Muscle layer of duodenum (tissue), 2 donors: ENCODE measurements around the gene GAK.

Source experiments
- H3K27ac ChIP-seq: one replicate; pipeline ENCODE4 v1.7.0; 2013; ENCODE audit warnings: mild to moderate bottlenecking, low read length
- H3K27me3 ChIP-seq: one replicate; pipeline ENCODE4 v1.7.0; 2013; ENCODE audit warnings: low read depth, mild to moderate bottlenecking, control low read depth, low read length
- H3K36me3 ChIP-seq, 2 donors: one replicate each; pipeline ENCODE4 v1.7.0; 2013; ENCODE audit warnings: low read length in 2 of 2, control low read depth in 1 of 2, mild to moderate bottlenecking in 1 of 2; ENCODE audit not compliant: insufficient read depth in 2 of 2, control insufficient read depth in 1 of 2
- H3K4me1 ChIP-seq, 2 donors: one replicate each; pipeline ENCODE4 v1.7.0; 2013; ENCODE audit warnings: low read length in 2 of 2, mild to moderate bottlenecking in 2 of 2, control low read depth in 1 of 2, moderate library complexity in 1 of 2; ENCODE audit not compliant: insufficient read depth in 2 of 2, control insufficient read depth in 1 of 2
- H3K4me3 ChIP-seq, 2 donors: one replicate each; pipeline ENCODE4 v1.7.0; 2013; ENCODE audit warnings: low read length in 2 of 2, low read depth in 1 of 2, mild to moderate bottlenecking in 1 of 2
- H3K9me3 ChIP-seq, 2 donors: one replicate each; pipeline ENCODE4 v1.7.0; 2013; ENCODE audit warnings: low read length in 2 of 2, control low read depth in 1 of 2, mild to moderate bottlenecking in 1 of 2; ENCODE audit not compliant: control insufficient read depth in 1 of 2
- donor health status: healthy.

The GAK gene

DNA sequence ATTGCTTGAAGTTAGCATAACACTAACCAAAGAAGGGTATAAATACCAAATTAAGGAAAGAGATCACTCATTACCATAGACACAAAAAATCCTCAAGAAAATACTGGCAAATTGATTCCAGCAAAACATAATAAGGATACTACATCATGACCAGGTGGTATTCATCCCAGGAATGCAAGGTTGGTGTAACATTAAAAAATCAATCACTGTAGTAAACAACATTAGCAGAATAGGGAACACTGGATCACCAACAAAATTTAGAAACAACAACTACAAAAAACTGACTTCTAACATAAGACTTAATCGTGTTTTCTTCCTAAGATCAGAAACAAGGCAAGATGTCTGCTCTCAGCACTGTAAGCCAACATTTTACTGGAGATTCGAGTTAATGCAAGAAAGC lies 14.1 kb downstream of the GAK start:
- no peaks in the 10 kb centered on the region for H3K27me3 ChIP-seq
- H3K4me3 ChIP-seq: no peak overlapping the region
- H3K4me1 ChIP-seq: peaks cover 0 to 3% of the 10 kb centered on the region in 2 donors
- H3K27ac ChIP-seq: no peak overlapping the region
- H3K36me3 ChIP-seq: peaks cover 0 to 4% of the 10 kb centered on the region in 2 donors
- peaks cover 0 to 2% of the 10 kb centered on the region in 2 donors for H3K9me3 ChIP-seq

DNA sequence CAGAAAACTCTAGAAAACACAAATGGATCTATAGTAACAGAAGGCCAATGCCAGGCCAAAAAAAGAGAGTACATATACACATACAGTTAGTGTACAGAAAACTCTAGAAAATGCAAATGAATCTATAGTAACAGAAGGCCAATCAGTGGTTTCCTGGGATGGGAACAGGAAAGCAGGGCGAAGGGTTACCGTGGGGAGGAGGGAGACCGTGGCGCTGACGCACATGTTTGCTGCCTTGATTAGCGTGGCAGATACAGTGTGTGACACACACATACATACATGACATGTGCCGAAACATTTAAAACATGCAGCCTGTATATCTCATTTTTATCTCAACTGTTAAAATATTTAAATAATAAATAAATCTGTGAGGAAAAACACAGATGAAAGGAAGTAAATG lies 14.7 kb downstream of the GAK start:
- H3K9me3 ChIP-seq: peaks cover 0 to 2% of the 10 kb centered on the region in 2 donors
- no peaks in the 10 kb centered on the region for H3K27me3 ChIP-seq
- peaks cover 0 to 8% of the 10 kb centered on the region in 2 donors for H3K36me3 ChIP-seq
- no peak overlapping the region for H3K27ac ChIP-seq
- H3K4me3 ChIP-seq: no peak overlapping the region
- H3K4me1 ChIP-seq: peaks cover 0 to 3% of the 10 kb centered on the region in 2 donors

GRCh38 chr4:915595-915994 lies 16.5 kb downstream of the GAK start:
- H3K27me3 ChIP-seq: no peaks in the 10 kb centered on the region
- peaks cover 0 to 2% of the 10 kb centered on the region in 2 donors for H3K9me3 ChIP-seq
- no peak overlapping the region for H3K27ac ChIP-seq
- H3K4me3 ChIP-seq: no peak overlapping the region
- peaks cover 0 to 3% of the 10 kb centered on the region in 2 donors for H3K4me1 ChIP-seq
- peaks cover 9 to 27% of the 10 kb centered on the region in 2 donors for H3K36me3 ChIP-seq

- peaks cover 0 to 3% of the 10 kb centered on the region in 2 donors for H3K4me1 ChIP-seq
Measured at GRCh38 chr4:915041-915474, 17.1 kb downstream of the GAK start.

GRCh38 chr4:914531-914930 lies 17.6 kb downstream of the GAK start:
- Histone ChIP-seq H3K4me3 (no peak overlapping the region), H3K9me3 (peaks cover 0 to 2% of the 10 kb centered on the region in 2 donors), H3K27me3 (no peaks in the 10 kb centered on the region), H3K4me1 (peaks cover 0 to 3% of the 10 kb centered on the region in 2 donors), H3K36me3 (peaks cover 9 to 36% of the 10 kb centered on the region in 2 donors), H3K27ac (no peak overlapping the region)

More at GRCh38 chr4:915041-915474, 17.1 kb downstream of the GAK start:
- Histone ChIP-seq H3K27me3 (no peaks in the 10 kb centered on the region), H3K36me3 (peaks cover 9 to 31% of the 10 kb centered on the region in 2 donors), H3K9me3 (peaks cover 0 to 2% of the 10 kb centered on the region in 2 donors), H3K27ac (no peak overlapping the region), H3K4me3 (no peak overlapping the region)

DNA sequence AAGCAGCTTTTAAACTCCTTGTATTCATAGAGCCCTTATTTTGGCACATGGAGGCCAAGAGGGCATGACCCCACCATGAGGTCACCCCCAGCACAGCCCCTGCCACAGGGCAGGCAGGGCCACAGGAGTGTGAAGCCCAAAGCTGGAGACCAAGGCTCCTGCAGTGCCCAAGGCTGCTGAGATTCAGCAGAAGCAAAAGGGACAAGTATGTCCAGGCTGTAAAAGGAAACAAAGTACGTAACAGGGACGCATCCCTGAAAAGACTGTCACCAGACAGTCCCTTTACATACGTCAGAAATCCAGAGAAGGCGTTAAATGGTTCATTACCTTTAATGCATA lies 18.9 kb downstream of the GAK start:
- H3K4me3 ChIP-seq: no peak overlapping the region
- no peak overlapping the region for H3K27ac ChIP-seq
- H3K9me3 ChIP-seq: peaks cover 0 to 2% of the 10 kb centered on the region in 2 donors
- peaks cover 0 to 3% of the 10 kb centered on the region in 2 donors for H3K4me1 ChIP-seq
- peaks cover 9 to 38% of the 10 kb centered on the region in 2 donors for H3K36me3 ChIP-seq
- no peaks in the 10 kb centered on the region for H3K27me3 ChIP-seq

DNA sequence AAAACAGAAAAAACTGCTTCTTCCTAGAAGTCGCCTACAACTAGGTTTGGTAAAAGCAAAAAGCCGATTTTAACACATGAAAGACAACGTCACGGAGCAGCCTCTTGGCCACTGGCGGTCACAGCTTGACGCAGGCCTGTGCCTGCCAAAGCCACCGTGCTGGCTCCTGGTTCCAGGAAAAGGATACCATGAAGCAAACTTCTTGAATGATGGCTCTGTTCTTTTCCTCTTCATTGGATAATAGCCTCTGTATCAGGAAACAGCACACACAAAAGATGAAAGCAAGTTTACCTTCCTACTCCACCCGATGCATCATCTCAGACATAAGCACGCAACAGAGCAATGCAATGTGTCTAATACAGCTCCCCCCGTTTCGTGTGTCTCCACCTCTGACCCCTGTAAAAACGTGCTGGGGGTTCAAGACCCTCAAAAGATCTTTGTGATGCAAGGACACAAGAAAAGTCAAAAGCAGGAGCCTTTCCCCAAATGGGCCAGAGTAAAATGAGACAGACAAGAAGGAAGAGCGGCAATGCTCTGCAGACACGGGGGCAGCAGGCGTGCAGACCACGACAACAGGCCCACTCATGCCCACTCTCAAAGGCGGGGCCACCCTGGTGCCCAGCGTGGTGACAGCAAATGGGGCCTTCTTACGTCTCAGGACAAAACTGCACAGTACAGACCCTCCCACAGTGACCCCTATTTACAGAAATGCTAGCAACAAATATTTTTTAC lies 19.4 kb downstream of the GAK start:
- Histone ChIP-seq H3K36me3 (peaks cover 9 to 39% of the 10 kb centered on the region in 2 donors), H3K9me3 (no peaks in the 10 kb centered on the region), H3K27me3 (no peaks in the 10 kb centered on the region), H3K4me1 (peaks cover 0 to 3% of the 10 kb centered on the region in 2 donors), H3K4me3 (no peak overlapping the region), H3K27ac (no peak overlapping the region)

- peaks cover 9 to 41% of the 10 kb centered on the region in 2 donors for H3K36me3 ChIP-seq
- H3K4me3 ChIP-seq: no peak overlapping the region
- H3K27ac ChIP-seq: no peak overlapping the region
- no peaks in the 10 kb centered on the region for H3K27me3 ChIP-seq
- H3K4me1 ChIP-seq: peaks cover 0 to 3% of the 10 kb centered on the region in 2 donors
- no peaks in the 10 kb centered on the region for H3K9me3 ChIP-seq
Measured at GRCh38 chr4:911871-912490, 20.1 kb downstream of the GAK start.

GRCh38 chr4:911221-911751 lies 20.8 kb downstream of the GAK start:
- no peak overlapping the region for H3K4me3 ChIP-seq
- H3K9me3 ChIP-seq: no peaks in the 10 kb centered on the region
- H3K27ac ChIP-seq: no peak overlapping the region
- H3K27me3 ChIP-seq: no peaks in the 10 kb centered on the region
- peaks cover 0 to 3% of the 10 kb centered on the region in 2 donors for H3K4me1 ChIP-seq
- H3K36me3 ChIP-seq: peaks cover 9 to 41% of the 10 kb centered on the region in 2 donors

GRCh38 chr4:910366-911091 lies 21.6 kb downstream of the GAK start:
- no peaks in the 10 kb centered on the region for H3K27me3 ChIP-seq
- H3K36me3 ChIP-seq: peaks cover 9 to 44% of the 10 kb centered on the region in 2 donors
- no peak overlapping the region for H3K27ac ChIP-seq
- peaks cover 0 to 1% of the 10 kb centered on the region in 2 donors for H3K4me1 ChIP-seq
- no peaks in the 10 kb centered on the region for H3K9me3 ChIP-seq
- no peak overlapping the region for H3K4me3 ChIP-seq

GRCh38 chr4:909821-910220 lies 22.3 kb downstream of the GAK start:
- Histone ChIP-seq H3K27ac (no peak overlapping the region), H3K36me3 (peaks cover 10 to 45% of the 10 kb centered on the region in 2 donors)

More at GRCh38 chr4:909821-910220, 22.3 kb downstream of the GAK start:
- Histone ChIP-seq H3K9me3 (no peaks in the 10 kb centered on the region), H3K27me3 (no peaks in the 10 kb centered on the region), H3K4me1 (no peaks in the 10 kb centered on the region), H3K4me3 (no peak overlapping the region)
